ENCODE measurements around the gene PPP1R14D. TPM values are rescaled to one million over a fixed set of nuclear protein-coding genes. Genes with fewer than 3 reads are reported as not detected.

The PPP1R14D gene
- total RNA-seq, 1 donor from 2014 or later, result not detected

GRCh38 chr15:40771242-40771641, 57.3 kb downstream of the PPP1R14D start:
- H3K4me1 ChIP-seq, result peaks cover 6% of the 10 kb centered on the region
- Mint-ChIP-seq H3K4me3 (no peak overlapping the region), H3K27me3 (ENCODE audit: insufficient read depth, low read depth) (peaks cover 3% of the 10 kb centered on the region), H3K36me3 (peaks cover 9% of the 10 kb centered on the region), H3K4me1 (peaks cover 18% of the 10 kb centered on the region), H3K27ac (no peak overlapping the region), H3K9me3 (no peaks in the 10 kb centered on the region)
- H3K36me3 ChIP-seq, result no peaks in the 10 kb centered on the region
- H3K27ac ChIP-seq, result no peak overlapping the region
- H3K79me2 ChIP-seq (ENCODE audit: low read depth), result no peaks in the 10 kb centered on the region
- no peaks in the 10 kb centered on the region for H3K9me3 ChIP-seq (ENCODE audit: low read depth)
- TF ChIP-seq EZH2phosphoT487 (IDR thresholded peaks at IDR 0.05), result no peak
- TF ChIP-seq EZH2 (IDR thresholded peaks at IDR 0.05), result no peak
- no peak for TF ChIP-seq CTCF (IDR thresholded peaks at IDR 0.05)
- no peaks in the 10 kb centered on the region for H4K20me1 ChIP-seq (ENCODE audit: low read depth)
- no peak overlapping the region for H3K4me3 ChIP-seq
- no peak overlapping the region for H2AFZ ChIP-seq (replicated peaks)
- no peak overlapping the region for H3K4me2 ChIP-seq
- no peak overlapping the region for H3K9ac ChIP-seq
- no peaks in the 10 kb centered on the region for H3K27me3 ChIP-seq
- H3F3A ChIP-seq (ENCODE audit: low read depth), result peaks cover 2% of the 10 kb centered on the region
- DNase-seq (ENCODE audit: low spot score), result no peak

GRCh38 chr15:40770147-40770721, 58.3 kb downstream of the PPP1R14D start:
- peaks cover 9% of the 10 kb centered on the region for H3K36me3 Mint-ChIP-seq
- TF ChIP-seq CTCF (IDR thresholded peaks at IDR 0.05), result no peak
- TF ChIP-seq EZH2phosphoT487 (IDR thresholded peaks at IDR 0.05), result no peak
- TF ChIP-seq EZH2 (IDR thresholded peaks at IDR 0.05), result no peak
- H3K27ac Mint-ChIP-seq, result no peak overlapping the region
- Histone ChIP-seq H3K27me3 (peaks cover 3% of the 10 kb centered on the region), H3K79me2 (ENCODE audit: low read depth) (no peaks in the 10 kb centered on the region), H3K27ac (no peak overlapping the region), H3K9ac (no peak overlapping the region), H3K4me2 (no peak overlapping the region), H4K20me1 (ENCODE audit: low read depth) (no peaks in the 10 kb centered on the region), H3K36me3 (no peaks in the 10 kb centered on the region), H3K4me3 (no peak overlapping the region), H2AFZ (replicated peaks) (no peak overlapping the region), H3K4me1 (peaks cover 16% of the 10 kb centered on the region), H3K9me3 (ENCODE audit: low read depth) (no peaks in the 10 kb centered on the region), H3F3A (ENCODE audit: low read depth) (peaks cover 12% of the 10 kb centered on the region)
- no peak for DNase-seq (ENCODE audit: low spot score)
- H3K9me3 Mint-ChIP-seq, result no peaks in the 10 kb centered on the region
- H3K4me3 Mint-ChIP-seq, result no peak overlapping the region
- H3K4me1 Mint-ChIP-seq, result peaks cover 28% of the 10 kb centered on the region
- peaks cover 7% of the 10 kb centered on the region for H3K27me3 Mint-ChIP-seq (ENCODE audit: insufficient read depth, low read depth)

- no peaks in the 10 kb centered on the region for H3K79me2 ChIP-seq (ENCODE audit: low read depth)
- Mint-ChIP-seq H3K9me3 (no peaks in the 10 kb centered on the region), H3K36me3 (peaks cover 4% of the 10 kb centered on the region), H3K27me3 (ENCODE audit: insufficient read depth, low read depth) (peaks cover 8% of the 10 kb centered on the region), H3K4me1 (peaks cover 36% of the 10 kb centered on the region), H3K4me3 (no peak within 1 kb of the TSS), H3K27ac (no peak within 1 kb of the TSS)
- H3K4me3 ChIP-seq, result no peak within 1 kb of the TSS
- H3K36me3 ChIP-seq, result no peaks in the 10 kb centered on the region
- no peak within 1 kb of the TSS for H3K9ac ChIP-seq
- H2AFZ ChIP-seq (replicated peaks), result no peak within 1 kb of the TSS
- no peak for DNase-seq (ENCODE audit: low spot score)
- H3K27me3 ChIP-seq, result peaks cover 10% of the 10 kb centered on the region
- H4K20me1 ChIP-seq (ENCODE audit: low read depth), result no peaks in the 10 kb centered on the region
- H3F3A ChIP-seq (ENCODE audit: low read depth), result peaks cover 19% of the 10 kb centered on the region
- no peak within 1 kb of the TSS for H3K27ac ChIP-seq
- no peaks in the 10 kb centered on the region for H3K9me3 ChIP-seq (ENCODE audit: low read depth)
- peaks cover 21% of the 10 kb centered on the region for H3K4me1 ChIP-seq
- TF ChIP-seq EZH2 (IDR thresholded peaks at IDR 0.05), result no peak
- no peak for TF ChIP-seq EZH2phosphoT487 (IDR thresholded peaks at IDR 0.05)
- no peak for TF ChIP-seq CTCF (IDR thresholded peaks at IDR 0.05)
- H3K4me2 ChIP-seq, result no peak within 1 kb of the TSS
These were observed 59.0 kb downstream of the PPP1R14D start, which contains the start of gene C15orf62 for GRCh38 chr15:40769274-40770146. Gene C15orf62 (plus strand): TSS chr15:40769980. CDS start chr15:40770496, 516 bp downstream.

Measured in neural progenitor cell (in vitro differentiated cells).